Fibroblast of the aortic adventitia (primary cell): ENCODE measurements around the gene LRP1. TPM values are rescaled to one million over a fixed set of nuclear protein-coding genes. Genes with fewer than 3 reads are reported as not detected.
A peak's percentile ranks its signal among the peaks of the same experiment; 100 is the strongest.

ENCODE experiments used
- DNase-seq: peaks from one replicate; pipeline ENCODE4 v3.0.0-alpha.2; 2010; ENCODE audit warnings: low read depth
- H3K4me3 ChIP-seq: 2 replicates; pipeline ENCODE4 v1.5.1; 2011; ENCODE audit warnings: low read depth, mild to moderate bottlenecking, control low read depth, low read length, moderate library complexity
- CTCF ChIP-seq: IDR thresholded peaks from 2 replicates; pipeline ENCODE4 v1.5.1; 2011; ENCODE audit warnings: mild to moderate bottlenecking, low read length, control low read depth, inconsistent platforms; ENCODE audit not compliant: insufficient read depth
- total RNA-seq: library from RNA; depleted of rRNA; stranded (reverse); fragments of >200 nt; gene quantifications from 2 replicates; pipeline ENCODE4 v1.2.3, GENCODE V29; 2012; ENCODE audit warnings: low replicate concordance

LRP1 gene
- total RNA-seq, 1 donor: 541 TPM

- no peak overlapping the region for H3K4me3 ChIP-seq
- TF ChIP-seq CTCF: no peak
- no peak for DNase-seq
Observed at GRCh38 chr12:57221169-57221917, 93.1 kb downstream of the LRP1 start.

GRCh38 chr12:57222286-57223190 is 94.3 kb downstream of the LRP1 start:
- H3K4me3 ChIP-seq: no peak overlapping the region
- DNase-seq: no peak
- TF ChIP-seq CTCF: no peak

GRCh38 chr12:57223191-57224165 is 95.2 kb downstream of the LRP1 start:
- DNase-seq: no peak
- no peak overlapping the region for H3K4me3 ChIP-seq
- no peak for TF ChIP-seq CTCF

- DNase-seq: no peak
Observed at GRCh38 chr12:57224278-57224972, 96.1 kb downstream of the LRP1 start.

GRCh38 chr12:57224973-57225679 is 96.8 kb downstream of the LRP1 start:
- H3K4me3 ChIP-seq: no peak overlapping the region
- no peak for DNase-seq
- TF ChIP-seq CTCF: peak; percentile 21

More at GRCh38 chr12:57224278-57224972, 96.1 kb downstream of the LRP1 start:
- H3K4me3 ChIP-seq: no peak overlapping the region
- no peak for TF ChIP-seq CTCF
